GM18526 (cell line): ENCODE measurements around the gene VAPA.

ENCODE experiments used
- POLR2A ChIP-seq: IDR thresholded peaks from 3 replicates; pipeline ENCODE4 v1.6.1; 2011; ENCODE audit not compliant: insufficient read length; ENCODE audit errors: extremely low read depth

The VAPA gene

DNA sequence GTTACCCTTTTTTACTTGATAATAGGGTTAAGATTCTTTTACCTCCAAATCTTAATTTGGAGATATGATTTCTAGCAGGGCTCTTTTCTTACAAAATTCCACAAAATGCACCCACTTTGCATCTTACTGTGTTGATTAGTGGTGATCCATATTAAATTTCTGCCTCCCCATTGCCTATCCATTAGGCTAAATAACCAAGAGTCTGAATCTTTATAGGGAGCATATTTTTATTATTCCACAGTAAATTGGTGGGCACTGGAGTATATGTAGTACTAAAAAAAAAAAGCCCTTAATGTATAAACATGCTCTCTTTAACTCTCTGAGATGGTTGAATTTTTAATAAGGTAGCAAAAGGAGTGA, 36.2 kb upstream of the VAPA start:
- no peak for TF ChIP-seq POLR2A

DNA sequence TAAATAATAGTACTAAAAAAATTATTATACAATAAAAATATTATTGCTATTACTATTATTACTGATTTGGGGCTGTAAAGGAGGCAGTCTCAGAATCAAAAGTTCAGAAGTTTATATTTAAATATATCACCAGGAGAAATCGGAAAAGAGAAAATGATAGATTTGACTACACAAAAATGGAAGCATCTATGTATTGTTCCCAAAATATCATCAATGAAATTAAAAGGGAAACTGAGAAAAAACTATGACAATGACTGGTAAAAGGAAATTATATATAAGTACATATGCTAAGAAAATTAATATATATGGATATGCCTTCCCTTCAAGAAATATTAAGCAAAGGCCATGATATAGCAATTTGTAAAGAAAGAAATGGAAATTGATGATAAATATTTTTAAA, 35.7 kb upstream of the VAPA start:
- TF ChIP-seq POLR2A: no peak

DNA sequence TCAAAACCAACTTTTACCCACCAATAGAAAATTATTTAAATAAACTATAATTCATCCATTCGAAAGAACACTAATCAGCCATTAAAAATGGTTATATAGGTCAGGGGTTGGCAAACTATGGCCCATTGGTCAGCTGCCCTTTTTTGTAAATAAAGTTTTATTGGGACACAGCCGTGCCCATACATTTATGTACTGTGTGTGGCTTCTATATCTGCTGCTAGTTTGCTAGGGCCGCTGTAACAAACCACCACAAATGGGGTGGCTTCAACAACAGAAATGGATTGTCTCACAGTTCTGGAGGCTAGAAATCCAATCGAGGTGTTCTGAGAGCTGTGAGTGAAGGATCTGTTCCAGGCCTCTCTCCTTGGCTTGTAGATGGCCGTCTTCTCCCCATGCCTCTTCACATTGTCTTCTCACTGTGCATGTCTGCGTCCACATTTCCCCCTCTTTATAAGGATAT, 35.0 kb upstream of the VAPA start:
- no peak for TF ChIP-seq POLR2A

DNA sequence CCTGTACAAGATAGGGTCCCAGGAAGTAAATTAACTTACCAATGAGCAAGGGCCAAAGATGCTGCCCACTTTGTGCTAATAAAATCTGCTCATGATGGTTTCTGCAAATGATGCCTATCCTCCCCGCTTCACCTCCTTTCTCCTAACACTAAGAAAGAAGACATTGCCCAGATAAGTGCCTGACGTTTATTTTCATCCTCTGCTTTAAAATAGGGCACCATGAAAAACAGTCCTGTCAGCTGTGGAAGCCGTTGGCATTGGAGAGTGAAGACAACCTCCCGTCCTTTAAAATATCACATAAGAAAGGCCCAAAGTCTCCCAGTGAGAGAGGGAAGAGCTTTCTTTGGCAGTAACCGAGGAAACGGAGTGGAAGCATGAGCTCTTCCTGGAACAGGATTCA, 29.7 kb upstream of the VAPA start:
- no peak for TF ChIP-seq POLR2A

DNA sequence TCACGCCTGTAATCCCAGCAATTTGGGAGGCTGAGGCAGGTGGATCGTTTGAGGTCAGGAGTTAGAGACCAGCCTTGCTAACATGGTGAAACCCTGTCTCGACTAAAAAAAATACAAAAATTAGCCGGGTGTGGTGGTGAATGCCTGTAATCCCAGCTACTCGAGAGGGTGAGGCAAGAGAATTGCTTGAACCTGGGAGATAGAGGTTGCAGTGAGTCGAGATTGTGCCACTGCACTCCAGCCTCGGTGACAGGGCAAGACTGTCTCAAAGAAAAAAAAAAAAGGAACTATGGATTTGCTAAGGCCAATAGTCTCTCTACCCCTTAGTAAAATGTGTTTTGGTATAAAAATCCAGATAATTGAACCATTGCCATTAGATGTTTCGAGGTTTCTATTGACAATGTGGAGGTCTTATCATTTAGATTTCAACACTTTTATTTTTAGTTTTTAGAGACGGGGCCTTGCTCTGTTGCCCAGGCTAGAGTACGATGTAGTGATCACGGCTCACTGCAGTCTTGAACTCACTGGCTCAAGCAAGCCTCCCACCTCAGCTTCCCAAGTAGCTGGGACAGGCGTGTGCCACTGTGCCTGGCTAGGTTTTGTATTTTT, 29.2 kb upstream of the VAPA start:
- TF ChIP-seq POLR2A: no peak

DNA sequence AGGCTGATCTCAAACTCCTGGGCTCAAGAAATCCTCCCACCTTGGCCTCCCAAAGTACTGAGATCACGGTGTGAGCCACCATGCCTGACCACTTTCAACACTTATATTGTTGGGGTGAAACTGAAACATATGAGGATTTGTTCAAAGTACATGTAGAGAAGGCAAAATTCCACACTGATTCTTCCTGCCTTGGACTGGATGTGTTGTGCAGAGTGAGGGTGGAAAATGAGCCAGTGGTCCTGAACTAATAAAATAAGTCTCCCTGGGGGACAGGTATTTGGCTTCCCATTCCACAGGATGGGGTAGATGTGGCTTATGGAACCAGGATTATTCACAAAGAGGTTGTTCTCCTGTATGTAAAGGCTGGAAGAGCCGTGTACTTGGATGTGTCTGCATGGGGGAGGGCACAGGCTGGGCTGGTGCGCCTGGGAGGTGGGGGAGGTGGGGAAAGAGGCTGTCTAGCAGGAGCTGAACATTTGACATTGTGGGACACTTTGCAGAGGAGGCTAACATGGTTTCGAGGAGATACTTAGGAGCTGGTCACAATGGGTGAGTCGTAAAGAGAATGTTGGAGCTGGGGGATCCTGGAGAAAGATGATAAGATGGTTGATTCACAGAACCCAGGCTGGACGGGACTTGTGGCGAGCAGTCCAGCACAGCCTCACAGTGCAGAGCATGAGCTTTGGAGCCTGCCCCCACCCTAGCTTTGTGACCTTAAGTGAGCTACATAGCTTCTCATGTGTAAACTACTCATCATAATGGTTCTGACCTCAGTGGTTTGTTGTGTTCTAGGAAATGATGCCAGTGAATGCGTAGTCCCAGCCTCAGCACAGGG, 28.4 kb upstream of the VAPA start, which contains the start of gene TXNDC2:
Gene TXNDC2 (plus strand): TSS at position 804 of the 835 bp plus-strand sequence. CDS start 708 bp downstream, outside the sequence.
- TF ChIP-seq POLR2A: no peak

DNA sequence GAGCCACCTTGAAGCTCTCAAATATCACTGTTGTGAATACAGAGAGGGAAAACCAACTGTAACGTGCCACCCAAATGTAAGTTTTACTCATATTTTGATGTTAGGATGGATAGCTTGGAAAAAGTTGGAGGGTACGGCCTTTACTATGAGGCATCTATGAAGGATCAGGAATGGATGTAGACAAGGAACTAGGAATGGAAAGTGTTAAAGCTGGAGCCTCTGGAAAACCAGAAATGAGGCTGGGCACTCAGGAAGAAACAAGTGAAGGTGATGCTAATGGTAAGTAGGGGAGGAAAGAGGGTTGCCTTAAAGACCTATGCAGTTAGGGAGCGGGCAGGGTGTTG, 27.8 kb upstream of the VAPA start:
- no peak for TF ChIP-seq POLR2A

DNA sequence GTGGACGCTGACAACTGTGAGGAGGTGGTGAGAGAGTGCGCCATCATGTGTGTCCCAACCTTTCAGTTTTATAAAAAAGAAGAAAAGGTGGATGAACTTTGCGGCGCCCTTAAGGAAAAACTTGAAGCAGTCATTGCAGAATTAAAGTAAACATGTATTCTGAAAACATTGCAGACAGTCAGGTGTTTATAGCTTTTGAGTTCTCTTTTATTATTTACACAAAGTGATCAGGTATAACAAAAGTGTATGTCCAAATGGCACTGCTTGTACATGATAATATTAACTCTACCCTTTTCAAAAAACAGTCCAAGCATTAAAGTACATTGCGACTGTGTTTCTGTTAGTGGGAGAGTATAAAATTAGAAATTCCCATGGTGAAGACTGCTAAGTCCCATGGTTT, 25.8 kb upstream of the VAPA start:
- TF ChIP-seq POLR2A: no peak

DNA sequence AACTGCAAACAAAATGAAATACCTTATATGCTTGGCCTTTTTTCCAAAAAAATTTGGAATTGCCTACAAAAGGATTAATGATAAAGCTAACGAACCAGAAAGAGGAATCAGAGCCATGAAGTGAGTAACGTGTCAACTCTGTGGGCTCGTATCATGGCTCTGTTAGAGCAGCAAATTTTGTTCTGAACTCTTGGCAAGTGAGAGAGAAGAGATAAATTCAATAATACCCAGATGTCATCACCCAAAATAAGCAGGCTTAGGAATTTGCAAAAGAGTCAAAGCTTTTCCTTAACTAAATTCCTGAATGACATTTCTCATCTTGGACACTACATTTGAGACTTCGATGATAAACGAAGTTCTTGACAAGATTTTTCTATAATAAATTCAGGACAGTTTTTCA, 23.6 kb upstream of the VAPA start:
- TF ChIP-seq POLR2A: no peak

DNA sequence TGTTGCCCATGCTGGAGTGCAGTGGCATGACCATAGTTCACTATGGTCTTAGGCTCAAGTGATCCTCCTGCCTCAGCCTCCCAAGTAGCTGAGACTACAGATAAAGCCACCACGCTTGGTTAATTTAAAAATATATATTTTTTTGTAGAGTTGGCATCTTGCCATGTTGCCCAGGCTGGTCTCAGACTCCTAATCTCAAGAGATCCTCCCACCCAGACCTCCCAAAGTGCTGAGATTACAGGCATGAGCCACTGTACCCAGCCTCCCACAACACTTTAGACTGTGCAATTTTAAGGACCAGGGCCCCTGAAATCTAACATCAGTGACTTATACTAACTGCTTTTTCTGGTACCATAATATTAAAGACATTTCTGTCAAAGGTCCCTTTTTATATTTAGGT, 22.9 kb upstream of the VAPA start:
- TF ChIP-seq POLR2A: no peak

DNA sequence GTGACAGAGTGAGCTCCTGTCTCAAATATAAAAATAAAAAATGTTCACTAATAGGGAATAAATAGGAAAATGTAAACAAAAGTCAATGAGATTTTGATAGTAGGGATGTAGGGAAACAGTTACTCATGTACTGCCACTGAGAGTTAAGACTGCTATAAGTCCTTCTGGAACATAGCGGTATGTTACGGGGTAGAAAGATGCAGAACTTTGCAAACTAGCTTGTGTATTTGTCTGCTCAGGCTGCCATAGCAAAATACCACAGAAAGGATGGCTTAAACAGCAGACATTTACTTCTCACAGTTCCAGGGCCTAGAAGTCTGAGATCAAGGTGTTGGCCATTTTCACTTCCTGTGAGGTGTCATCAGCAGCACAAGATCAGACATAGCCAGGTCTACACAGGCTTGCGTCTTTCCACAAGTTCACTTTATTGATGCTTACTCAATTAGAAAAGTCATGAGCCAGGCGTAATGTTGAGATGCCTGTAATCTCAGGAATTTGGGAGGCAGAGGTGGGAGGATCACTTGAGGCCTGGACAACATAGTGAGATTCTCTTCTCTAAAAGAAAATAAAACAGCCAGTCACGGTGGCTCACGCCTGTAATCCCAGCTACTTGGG, 19.3 kb upstream of the VAPA start:
- TF ChIP-seq POLR2A: no peak

DNA sequence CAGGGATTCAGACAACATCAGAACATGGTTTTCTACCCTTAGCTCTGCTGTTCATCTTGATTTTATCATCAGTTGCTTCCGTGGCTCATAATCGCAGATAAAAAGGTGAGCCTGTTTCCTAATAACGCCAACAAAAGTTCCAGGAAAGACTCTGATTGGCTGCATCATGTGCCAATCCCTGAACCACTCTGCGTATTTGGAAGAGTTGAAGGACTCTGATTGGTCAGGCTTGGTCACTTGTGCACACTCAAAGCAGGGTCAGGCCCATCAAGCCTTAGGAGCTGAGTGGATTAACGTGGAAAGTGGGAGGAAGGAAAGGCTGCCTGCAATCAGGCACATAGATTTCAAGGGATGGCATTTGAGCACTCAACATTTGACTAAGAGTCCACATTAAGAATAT, 16.7 kb upstream of the VAPA start:
- no peak for TF ChIP-seq POLR2A

DNA sequence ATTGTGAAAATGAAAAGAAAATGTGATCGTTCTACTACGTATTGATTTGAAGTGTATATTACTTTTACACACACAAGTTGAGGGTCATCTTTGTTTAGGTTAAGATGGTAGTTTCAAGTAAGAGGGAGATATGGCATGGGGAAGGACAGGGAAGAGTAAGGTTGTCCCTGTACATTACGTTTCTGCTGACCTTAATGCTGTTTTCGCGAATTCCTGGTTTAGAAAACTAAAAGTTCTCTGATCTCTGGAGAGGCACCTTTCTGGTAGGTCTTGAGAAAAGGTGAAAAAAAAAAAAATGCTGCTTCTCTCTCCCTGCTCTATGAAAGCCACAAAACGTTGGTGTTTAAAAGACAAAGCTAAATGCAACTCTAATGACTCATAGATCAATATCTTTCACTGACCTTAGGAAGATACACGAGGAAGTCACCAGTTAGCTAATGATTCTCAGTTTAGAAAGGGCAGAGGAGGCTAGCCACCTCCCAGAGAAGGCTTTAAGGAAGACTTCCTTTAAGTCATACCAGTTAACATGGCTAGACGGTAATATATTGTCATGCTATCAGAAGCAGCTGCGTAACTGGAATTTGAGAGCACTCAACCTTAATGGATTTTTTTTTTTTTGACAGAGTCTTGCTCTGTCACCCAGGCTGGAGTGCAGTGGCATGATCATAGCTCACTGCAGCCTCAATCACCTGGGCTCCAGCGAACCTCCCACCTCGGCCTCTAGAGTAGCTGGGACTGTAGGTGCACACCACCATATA, 14.8 kb upstream of the VAPA start:
- TF ChIP-seq POLR2A: no peak

DNA sequence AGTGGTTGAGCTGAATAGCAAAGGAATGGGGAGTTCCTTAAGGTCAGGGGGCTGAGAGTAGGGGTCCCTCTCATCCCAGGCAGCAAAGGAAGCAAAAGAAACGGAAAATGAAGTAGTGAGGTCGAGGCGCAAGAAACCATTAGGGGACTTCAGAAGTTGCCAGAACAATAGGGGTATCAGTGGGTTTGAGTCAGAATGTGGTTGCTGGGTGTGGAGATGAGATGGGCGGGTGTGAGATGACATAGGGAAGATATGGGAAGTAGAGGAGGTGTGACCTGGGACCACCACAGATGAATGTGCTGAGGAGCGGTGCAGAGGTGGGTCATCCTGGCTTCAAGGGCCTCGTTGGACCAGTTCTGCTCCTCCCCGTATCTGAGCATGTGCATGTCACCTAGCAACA, 13.1 kb upstream of the VAPA start:
- no peak for TF ChIP-seq POLR2A

DNA sequence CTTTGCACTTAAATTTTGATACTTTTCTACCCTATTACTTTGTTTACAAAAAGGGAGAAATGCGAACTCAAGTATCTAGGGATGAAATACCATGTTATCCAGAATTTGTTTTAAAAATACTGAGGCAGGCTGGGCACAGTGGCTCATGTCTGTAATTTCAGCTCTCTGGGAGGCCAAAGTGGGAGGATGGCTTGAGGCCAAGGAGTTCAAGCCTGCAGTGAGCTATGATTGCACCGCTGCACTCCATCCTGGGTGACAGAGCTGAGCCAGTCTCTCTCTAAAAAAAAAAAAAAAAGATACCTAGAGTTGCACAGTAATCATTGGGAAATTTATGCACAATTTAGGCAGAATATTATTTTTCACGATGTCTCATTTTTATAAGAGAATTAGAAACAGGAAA, 12.4 kb upstream of the VAPA start:
- TF ChIP-seq POLR2A: no peak

DNA sequence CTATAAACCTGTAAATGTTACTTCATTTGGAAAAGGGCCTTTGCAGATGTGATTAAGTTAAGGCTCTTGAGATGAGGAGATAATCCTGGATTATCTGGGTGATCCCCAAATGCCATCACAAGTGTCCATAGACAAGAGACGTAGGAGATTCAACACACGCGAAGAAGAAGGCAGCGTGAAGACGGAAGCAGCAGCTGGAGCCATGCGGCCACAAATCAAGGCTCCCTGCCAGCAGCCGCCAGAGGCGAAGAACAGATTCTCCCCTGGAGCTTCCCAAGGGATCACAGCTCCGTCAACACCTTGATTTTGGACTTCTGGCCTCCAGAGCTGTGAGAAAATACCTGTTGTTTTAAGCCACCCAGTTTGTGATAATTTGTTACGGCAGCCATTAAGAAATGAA, 11.0 kb upstream of the VAPA start:
- TF ChIP-seq POLR2A: no peak

DNA sequence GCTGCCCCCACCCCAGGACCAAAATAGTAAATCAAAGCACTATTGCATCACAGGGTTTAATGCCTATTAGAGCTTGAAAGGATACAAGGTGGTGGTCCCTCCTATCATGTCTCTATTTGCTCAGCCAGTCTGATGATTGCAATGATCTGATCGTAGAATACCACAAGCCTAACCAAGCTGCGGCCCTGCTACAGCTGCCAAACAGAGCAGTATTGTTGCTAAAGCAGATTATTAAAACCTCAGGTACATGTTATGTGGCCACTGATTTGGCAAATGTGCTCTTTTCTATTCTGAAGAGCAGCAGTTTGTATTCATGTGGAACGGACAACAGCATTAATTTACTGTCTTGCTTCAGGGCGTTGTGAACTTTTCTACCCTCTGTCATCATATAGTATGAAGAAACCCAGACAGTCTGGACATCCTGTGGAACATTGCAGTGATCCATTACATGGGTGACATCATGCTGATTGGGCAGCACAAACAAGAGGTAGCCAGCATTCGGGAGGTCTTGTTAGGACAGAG, 8.4 kb upstream of the VAPA start:
- no peak for TF ChIP-seq POLR2A
